ENCODE data around the gene LIMCH1.
"Not testable (repeated sequence)": the region's sequence is repeated elsewhere in the genome, so short reads cannot be mapped to it uniquely, and the experiment has no call there.

LIMCH1 gene

DNA sequence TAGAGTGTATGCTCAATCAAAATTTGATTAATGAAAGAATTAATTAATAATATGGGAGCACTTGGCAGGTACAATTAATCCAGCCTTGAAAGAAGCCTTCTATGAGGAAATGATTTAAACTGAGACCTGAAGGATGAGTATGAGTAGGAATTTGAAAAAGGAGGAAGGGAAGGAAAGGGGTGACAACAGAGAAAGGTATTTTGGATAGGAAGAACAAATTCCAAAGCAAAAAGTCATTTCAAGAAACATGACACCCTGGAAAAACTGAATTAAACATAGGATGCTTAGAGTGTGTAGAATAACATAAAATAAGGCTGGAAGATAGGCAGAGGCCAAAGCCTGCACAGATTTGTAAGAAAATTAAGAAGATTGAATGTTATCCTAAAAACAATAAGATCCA lies 180.9 kb downstream of the LIMCH1 start:
- ATAC-seq: no peak
- Mint-ChIP-seq H3K27me3 (no peaks in the 10 kb centered on the region), H3K4me1 (no peaks in the 10 kb centered on the region), H3K9me3 (no peaks in the 10 kb centered on the region), H3K27ac (no peak overlapping the region), H3K4me3 (no peak overlapping the region)
- no peak for DNase-seq

DNA sequence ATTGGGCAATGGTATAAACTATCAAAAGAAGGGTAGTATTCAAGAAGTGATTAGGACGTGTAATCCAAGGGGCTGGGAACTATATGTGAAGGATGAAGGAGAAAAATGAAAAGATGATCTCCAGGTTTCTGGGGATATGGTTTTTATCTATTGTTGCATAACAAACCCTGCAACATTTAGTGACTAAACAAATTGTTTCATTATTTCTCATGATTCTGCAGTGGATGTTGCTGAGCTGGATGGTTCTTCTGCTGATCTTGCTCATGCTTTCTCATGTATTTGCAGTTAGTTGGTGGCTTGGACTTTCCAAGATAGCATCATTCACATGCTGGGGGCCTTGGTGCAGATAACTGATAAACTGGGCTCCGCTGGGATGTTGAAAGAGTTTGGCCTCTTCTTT lies 181.5 kb downstream of the LIMCH1 start:
- ATAC-seq: no peak
- Mint-ChIP-seq H3K4me3 (no peak overlapping the region), H3K9me3 (no peaks in the 10 kb centered on the region), H3K27me3 (no peaks in the 10 kb centered on the region), H3K4me1 (no peaks in the 10 kb centered on the region), H3K27ac (no peak overlapping the region)
- no peak for DNase-seq

DNA sequence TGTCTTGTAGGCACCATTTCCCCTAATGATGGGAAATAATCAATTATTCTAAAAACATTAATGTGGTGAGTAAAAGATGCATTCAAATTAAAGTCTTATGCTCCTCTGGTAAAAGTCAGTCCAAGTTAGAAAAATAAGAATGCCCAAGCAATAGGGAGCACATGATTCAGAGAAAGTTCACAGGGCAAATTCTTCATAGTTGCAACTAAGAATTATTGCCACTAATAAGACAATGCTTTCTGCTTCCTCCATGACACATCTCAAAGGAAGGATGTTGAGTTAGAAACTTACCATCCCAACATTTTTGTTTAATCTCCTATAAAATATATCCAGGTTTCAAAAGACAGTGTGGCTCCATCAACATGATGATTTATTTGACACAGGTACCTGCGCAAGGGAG lies 184.2 kb downstream of the LIMCH1 start:
- H3K27ac Mint-ChIP-seq: no peak overlapping the region
- H3K4me1 Mint-ChIP-seq: no peaks in the 10 kb centered on the region
- H3K27me3 Mint-ChIP-seq: no peaks in the 10 kb centered on the region
- H3K9me3 Mint-ChIP-seq: peaks cover 6 to 9% of the 10 kb centered on the region in 2 donors
- DNase-seq (no peak), ATAC-seq (no peak)
- no peak overlapping the region for H3K4me3 Mint-ChIP-seq

DNA sequence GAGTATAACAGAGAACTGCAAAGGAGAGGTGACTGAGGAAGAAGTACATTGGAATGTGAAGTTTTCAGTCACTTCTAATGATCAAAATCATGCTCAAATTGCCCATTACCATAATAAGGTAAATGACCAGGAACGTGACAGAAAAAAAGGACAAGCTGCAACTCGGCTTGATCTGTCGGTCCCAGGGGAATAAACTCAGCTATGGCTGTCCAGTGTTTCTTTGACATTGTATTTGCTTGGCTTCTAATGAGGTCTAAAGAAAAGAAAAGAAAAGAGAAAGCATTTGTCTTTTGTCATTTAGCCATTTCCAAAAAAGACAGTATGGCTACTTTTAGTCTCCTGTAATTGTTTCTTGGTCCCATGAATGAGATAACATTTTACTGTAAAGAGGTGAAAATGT lies 185.3 kb downstream of the LIMCH1 start:
- DNase-seq: no peak
- Mint-ChIP-seq H3K4me1 (no peaks in the 10 kb centered on the region), H3K4me3 (no peak overlapping the region), H3K9me3 (peaks cover 6 to 9% of the 10 kb centered on the region in 2 donors), H3K27me3 (no peaks in the 10 kb centered on the region), H3K27ac (no peak overlapping the region)
- ATAC-seq: no peak

DNA sequence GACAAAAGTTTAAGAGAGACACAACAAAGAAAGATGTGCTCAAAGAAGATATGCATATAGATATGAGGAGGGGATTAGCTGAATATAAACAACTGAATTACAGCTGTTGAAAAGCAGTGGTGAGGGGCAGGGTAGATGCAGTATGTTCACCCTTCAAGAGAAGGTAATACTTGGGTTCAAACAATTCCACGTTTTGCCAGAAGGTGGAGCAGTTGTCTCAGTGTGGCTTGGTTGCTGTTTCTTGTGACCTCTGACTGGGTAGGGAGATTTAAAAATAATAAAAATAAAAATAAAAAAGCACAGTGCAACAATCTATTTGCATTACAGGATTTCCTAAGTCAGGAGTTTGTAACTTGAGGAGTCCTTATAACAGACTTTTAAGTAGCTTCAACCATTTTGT lies 187.3 kb downstream of the LIMCH1 start:
- DNase-seq (no peak), ATAC-seq (no peak)
- Mint-ChIP-seq H3K9me3 (peaks cover 6 to 9% of the 10 kb centered on the region in 2 donors), H3K4me1 (no peaks in the 10 kb centered on the region), H3K27me3 (peaks cover 4% of the 10 kb centered on the region), H3K27ac (no peak overlapping the region), H3K4me3 (no peak overlapping the region)

DNA sequence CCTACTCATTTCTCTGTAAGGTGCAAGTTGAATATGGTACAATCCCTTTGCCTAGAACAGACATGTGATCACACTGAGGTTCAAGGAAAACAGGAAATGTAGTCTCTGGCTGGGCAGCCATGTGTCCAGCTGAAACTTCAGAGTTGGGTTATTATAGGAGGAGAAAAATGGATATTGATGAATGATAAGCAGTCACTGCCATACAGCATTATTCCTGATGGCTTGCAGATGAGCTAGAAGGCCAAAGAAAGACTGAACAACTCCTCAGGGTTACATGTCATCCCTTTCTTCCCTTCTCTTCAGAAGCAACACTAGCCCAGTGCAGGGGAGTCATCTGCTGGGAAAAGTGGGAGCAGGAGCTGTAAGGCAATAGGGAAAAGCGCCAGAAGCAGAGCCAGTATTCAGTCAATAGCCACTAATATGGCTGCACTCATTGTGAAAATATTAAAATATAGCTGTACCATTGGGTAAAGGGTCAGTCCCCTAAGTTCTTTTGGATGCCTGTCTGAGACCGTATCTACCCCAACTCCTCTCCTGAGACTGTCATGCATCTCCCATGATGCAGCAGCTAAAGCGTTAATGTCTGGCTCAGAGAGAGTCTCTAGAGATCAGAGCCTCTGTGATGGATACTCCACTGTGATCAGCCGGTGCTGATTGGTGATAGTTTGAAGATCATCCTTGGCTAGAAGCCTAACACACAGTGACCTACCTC lies 190.1 kb downstream of the LIMCH1 start:
- ATAC-seq (no peak), DNase-seq (no peak)
- H3K4me1 Mint-ChIP-seq: no peaks in the 10 kb centered on the region
- H3K9me3 Mint-ChIP-seq: peaks cover 6 to 9% of the 10 kb centered on the region in 2 donors
- no peak overlapping the region for H3K4me3 Mint-ChIP-seq
- H3K27ac Mint-ChIP-seq: no peak overlapping the region
- H3K27me3 Mint-ChIP-seq: peaks cover 16% of the 10 kb centered on the region

DNA sequence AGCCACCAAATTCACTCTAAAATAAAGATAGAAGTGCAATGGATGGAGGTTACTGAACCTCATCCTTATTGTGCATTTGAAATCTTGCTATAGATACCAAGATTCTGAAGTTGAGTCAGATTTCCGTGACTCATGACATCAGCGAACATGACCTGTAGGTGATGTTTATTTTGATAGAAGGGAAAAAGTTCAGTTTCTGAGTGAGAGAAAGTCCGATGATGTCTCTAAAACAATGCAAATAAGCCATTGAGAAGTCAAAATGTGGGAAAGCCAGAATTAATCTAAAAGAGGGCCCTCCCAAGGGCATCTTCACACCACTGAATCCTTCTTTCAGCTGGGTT lies 190.6 kb downstream of the LIMCH1 start:
- Mint-ChIP-seq H3K9me3 (peaks cover 6 to 9% of the 10 kb centered on the region in 2 donors), H3K27me3 (peaks cover 16% of the 10 kb centered on the region), H3K4me3 (no peak overlapping the region), H3K4me1 (no peaks in the 10 kb centered on the region), H3K27ac (no peak overlapping the region)
- DNase-seq: no peak
- no peak for ATAC-seq

DNA sequence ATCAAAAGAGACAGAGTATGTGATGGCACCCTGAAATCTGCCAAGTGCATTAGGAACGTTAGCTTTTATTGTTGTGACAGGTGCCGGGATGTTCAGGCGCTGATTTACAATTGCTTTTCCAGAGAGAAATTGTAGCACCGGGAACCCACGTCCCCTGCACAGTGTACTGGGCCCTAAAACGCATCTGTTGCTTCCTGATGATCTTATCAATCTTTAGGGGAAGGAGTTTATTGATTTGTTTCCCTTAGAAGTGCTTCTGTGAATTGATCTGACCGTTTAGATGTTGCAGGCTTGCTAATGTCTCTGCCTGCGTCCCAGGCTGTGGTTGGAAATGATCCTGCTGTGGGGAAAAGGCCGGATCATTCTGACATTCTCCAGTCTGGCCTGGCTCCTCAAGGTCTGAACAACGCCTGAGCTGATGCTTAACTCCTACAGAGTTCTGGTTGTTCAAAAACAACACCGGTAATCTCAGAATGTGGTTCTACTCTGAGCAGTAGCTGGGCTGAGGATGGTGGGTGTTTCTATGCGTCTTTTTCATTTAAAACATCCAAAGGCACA lies 193.7 kb downstream of the LIMCH1 start:
- H3K4me1 Mint-ChIP-seq: no peaks in the 10 kb centered on the region
- DNase-seq: no peak
- H3K9me3 Mint-ChIP-seq: no peaks in the 10 kb centered on the region
- ATAC-seq: no peak
- no peak overlapping the region for H3K4me3 Mint-ChIP-seq
- peaks cover 16% of the 10 kb centered on the region for H3K27me3 Mint-ChIP-seq
- H3K27ac Mint-ChIP-seq: no peak overlapping the region

DNA sequence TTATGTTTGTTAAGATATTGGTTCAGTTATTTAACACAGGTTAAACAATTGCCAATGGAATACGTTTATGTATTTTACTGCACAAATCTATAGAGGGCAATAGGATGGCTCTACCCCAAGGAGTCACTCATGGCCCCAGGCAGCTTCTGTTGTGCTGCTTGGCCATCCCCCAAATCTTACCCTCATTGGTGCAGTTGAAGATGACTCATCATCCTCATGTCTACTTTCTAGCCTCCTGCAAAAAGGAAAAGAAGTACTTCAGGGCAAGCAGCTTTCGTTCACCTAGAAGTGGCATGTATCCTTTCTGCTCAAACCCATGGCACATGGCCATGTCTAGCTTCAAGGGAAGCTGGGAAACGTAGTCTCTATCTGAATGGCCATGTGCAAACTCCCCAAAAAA lies 196.4 kb downstream of the LIMCH1 start:
- DNase-seq: no peak
- no peaks in the 10 kb centered on the region for H3K4me1 Mint-ChIP-seq
- no peaks in the 10 kb centered on the region for H3K9me3 Mint-ChIP-seq
- ATAC-seq: no peak
- H3K27ac Mint-ChIP-seq: no peak overlapping the region
- peaks cover 16% of the 10 kb centered on the region for H3K27me3 Mint-ChIP-seq
- no peak overlapping the region for H3K4me3 Mint-ChIP-seq

DNA sequence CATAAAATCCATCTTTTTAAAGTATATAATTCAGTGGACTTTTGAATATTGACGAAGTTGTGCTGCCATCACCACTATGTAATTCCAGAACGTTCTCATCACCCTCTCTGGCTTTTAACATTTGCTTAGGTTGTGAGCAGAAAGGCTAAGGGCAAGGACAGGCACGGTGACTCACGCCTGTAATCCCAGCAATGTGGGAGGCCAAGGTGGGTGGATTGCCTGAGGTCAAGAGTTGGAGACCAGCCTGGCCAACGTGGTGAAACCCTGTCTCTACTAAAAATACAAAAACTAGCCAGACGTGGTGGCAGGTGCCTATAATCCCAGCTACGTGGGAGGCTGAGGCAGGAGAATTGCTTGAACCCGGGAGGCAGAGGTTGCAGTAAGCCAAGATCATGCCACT lies 199.5 kb downstream of the LIMCH1 start:
- not testable (repeated sequence) for H3K4me3 Mint-ChIP-seq, H3K4me1 Mint-ChIP-seq, DNase-seq, H3K9me3 Mint-ChIP-seq, H3K27ac Mint-ChIP-seq, ATAC-seq
- H3K27me3 Mint-ChIP-seq: peaks cover 14% of the 10 kb centered on the region

DNA sequence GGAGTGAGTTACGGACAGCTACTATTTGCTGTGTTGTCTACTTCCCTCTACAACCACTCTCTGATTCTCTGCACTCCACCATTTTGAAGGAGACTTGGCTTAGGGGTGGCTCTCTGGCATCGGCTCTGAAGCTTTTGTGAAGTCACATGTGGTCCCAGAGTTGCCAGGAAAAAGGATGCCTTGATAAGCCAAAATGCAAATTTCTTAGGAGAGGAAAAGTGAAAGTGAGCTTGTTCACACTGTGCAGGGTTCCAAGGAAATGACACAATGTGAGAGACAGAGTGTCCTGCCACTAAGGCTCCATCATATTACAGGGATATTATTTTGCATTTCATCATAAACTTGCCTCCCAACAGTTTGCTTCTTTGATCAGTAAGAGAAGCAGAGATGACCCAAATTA lies 203.4 kb downstream of the LIMCH1 start:
- Mint-ChIP-seq H3K9me3 (peaks cover 0 to 8% of the 10 kb centered on the region in 2 donors), H3K27me3 (peaks cover 41% of the 10 kb centered on the region), H3K27ac (no peak overlapping the region), H3K4me1 (peaks cover 5% of the 10 kb centered on the region), H3K4me3 (no peak overlapping the region)
- ATAC-seq (no peak), DNase-seq (no peak)

DNA sequence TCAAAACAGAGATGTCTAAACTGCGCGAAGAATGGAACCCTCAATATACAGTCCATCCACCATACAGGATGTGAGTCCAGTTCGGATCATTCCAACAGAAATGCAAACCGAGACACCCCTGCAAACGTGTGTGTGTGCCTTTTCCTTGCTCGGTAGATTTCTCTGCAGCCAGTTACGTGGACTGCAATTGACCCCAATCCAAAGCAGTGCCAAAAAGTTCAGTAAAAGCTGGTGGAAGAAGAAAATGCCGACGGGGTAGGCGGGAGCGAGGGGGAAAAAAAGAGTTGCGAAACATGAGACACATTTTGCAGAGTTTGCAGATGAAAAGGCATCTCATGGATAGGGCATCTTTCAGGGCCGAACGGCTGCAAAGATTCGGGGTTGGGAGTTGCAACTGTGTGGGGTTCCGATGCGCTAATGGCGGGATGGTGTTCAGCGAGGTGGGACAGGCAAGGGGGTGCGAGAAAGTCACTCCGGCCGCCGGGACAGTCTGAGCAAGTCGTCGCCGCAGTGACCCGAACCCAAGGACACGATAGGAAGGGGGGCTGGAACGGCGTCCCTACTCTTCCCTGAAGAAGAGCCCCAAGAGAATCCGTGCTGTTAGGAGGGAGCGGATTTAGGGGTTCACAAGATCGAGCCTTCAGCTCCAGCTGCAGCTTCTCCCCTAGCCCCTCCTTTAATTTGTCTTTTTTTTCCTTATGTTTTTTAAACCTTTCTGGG lies 206.8 kb downstream of the LIMCH1 start:
- Mint-ChIP-seq H3K27me3 (peaks cover 74% of the 10 kb centered on the region), H3K9me3 (peaks cover 7 to 8% of the 10 kb centered on the region in 2 donors), H3K27ac (no peak overlapping the region), H3K4me1 (peaks cover 11% of the 10 kb centered on the region), H3K4me3 (no peak overlapping the region)
- DNase-seq: no peak
- ATAC-seq: no peak

DNA sequence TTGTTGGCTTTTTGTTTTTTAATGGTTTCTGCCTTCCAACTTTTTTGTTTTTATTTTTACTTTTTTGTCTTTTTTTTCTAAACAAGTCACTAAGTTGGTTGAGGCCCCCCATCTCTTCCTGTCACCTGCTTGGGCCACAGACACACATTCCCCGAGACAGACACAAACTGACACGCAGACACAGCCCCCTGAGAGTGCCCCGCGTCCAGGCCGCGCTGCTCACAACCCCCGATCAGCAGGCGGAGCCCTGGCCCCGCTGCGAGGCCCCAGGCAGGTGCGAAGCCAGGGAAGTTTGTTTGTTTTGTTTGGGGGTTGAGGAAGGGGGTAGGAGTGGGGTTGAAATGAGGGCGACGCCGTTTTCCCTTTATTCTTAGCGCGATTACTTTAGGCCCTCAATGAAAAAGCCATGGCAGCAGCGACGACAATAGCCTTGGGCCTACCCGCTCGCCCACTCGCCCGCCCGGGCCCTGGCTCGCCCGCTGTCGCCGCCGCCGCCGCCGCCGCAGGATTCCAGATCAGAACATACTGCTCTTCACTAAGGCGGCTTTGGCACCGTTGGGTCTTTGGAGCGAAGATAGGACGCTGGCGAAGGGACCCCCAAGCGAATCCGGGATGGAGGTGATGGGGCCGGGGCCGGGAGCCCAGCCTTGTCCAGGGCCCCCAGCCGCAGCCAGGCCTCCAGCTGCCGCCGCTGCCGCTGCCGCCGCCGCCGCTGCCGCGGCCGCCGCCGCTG lies 207.5 kb downstream of the LIMCH1 start:
- Mint-ChIP-seq H3K9me3 (peaks cover 7 to 8% of the 10 kb centered on the region in 2 donors), H3K4me3 (no peak overlapping the region), H3K27me3 (peaks cover 77% of the 10 kb centered on the region), H3K27ac (no peak overlapping the region), H3K4me1 (peaks cover 14% of the 10 kb centered on the region)
- no peak for DNase-seq
- no peak for ATAC-seq

DNA sequence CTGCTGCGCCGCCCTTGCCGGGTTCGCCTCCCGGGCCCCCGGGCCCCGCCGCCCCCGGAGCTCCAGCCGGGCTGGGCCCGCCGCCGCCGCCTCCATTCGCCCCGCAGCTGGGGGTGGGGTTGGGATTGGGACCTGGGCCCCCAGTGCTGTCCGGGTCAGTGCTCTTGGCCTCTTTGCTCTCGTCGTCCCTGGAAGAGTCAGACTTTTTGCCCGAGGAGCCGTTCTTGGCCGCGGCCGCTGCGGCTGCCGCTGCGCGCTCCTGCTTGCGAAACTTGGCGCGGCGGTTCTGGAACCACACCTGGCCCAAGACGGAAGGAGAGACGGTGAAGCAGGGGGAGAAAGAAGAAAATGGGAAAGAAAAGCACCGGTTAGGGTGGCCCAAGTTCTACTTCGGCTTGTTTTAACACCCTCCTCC lies 208.1 kb downstream of the LIMCH1 start:
- H3K4me3 Mint-ChIP-seq: no peak overlapping the region
- peaks cover 16% of the 10 kb centered on the region for H3K4me1 Mint-ChIP-seq
- no peak overlapping the region for H3K27ac Mint-ChIP-seq
- no peak for DNase-seq
- H3K27me3 Mint-ChIP-seq: peaks cover 77% of the 10 kb centered on the region
- no peak for ATAC-seq
- H3K9me3 Mint-ChIP-seq: peaks cover 7 to 8% of the 10 kb centered on the region in 2 donors

DNA sequence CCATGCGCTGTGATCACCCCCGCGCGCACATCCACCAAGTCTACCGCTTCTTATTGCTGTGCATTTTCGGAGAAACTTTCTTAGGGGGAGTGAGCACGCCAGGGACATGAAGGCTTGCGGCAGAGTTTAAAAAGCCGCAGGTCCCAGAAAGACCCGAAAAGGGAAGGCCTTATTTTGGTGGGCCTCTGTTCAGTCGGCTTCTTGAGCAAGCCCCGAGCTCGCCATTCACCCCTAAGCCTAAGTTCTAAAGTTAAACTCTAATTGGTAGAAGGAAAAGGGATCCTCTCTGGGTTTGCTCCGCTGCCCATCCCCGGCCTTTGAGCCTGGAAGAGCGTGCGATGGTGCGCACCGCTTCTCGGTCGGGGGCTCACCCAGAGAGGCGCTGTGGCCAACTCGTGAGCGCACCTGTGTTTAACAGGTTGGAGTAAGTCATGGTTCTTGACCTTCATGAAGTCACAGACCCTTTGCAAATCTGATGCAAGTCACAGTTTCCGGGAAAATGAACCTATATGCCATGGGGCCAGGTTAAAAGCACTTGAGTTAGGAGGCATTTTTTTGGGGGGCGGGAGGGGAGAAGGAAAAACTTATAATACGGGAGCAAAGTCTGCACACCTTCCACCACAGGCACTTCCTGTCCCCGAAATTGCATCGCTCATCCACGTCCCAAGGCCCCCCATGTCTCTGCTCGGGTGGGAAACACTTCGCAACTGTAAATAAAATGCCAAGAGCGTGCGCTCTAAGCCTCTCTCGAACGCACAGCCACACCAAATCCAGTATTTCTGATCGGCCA lies 208.7 kb downstream of the LIMCH1 start:
- DNase-seq (no peak), ATAC-seq (no peak)
- Mint-ChIP-seq H3K4me1 (peaks cover 21% of the 10 kb centered on the region), H3K27me3 (peaks cover 79% of the 10 kb centered on the region), H3K27ac (no peak overlapping the region), H3K9me3 (peaks cover 7 to 8% of the 10 kb centered on the region in 2 donors), H3K4me3 (no peak overlapping the region)

All from stimulated activated naive CD8-positive, alpha-beta T cell treated with anti-CD3 and anti-CD28 coated beads, Interleukin-15, amount 100 ng/mL, for 72 hours (primary cell).